Caco-2 (cell line): Measurements from ENCODE around the gene CCDC102B. TPM values are rescaled to one million over a fixed set of nuclear protein-coding genes. Genes with fewer than 3 reads are reported as not detected.

Experiments
- BruUV-seq: library from RNA; stranded (reverse); fragments of 400-500 nt; replicated peaks from 2 replicates; lab custom pipeline; 2021; lab: Mats Ljungman, UMichigan
- CTCF ChIA-PET: fragments of 300-600 bp; sonication (Branson Sonifier 250); formaldehyde crosslinking; loops from one replicate; lab custom pipeline; 2022; ENCODE audit warnings: antibody characterized with exemption; lab: Charles Lee
- POLR2A ChIA-PET: fragments of 300-600 bp; sonication (Branson Sonifier 250); formaldehyde crosslinking; loops from one replicate; lab custom pipeline; 2022; ENCODE audit warnings: antibody characterized with exemption; lab: Charles Lee
- DNase-seq, 2 experiments: peaks; one replicate each; pipeline versions ENCODE4 v3.0.0 to v3.0.0-alpha.2; 2020 to 2022
- H3K27me3 ChIP-seq: replicated peaks from 2 replicates; pipeline ENCODE4 v1.6.0; 2011; ENCODE audit warnings: low read length; ENCODE audit not compliant: control insufficient read depth, insufficient read depth
- H3K36me3 ChIP-seq: 2 replicates; pipeline ENCODE4 v1.5.1; 2011; ENCODE audit warnings: low read length; ENCODE audit not compliant: control insufficient read depth, insufficient read depth
- H3K4me1 ChIP-seq: fragments of 250-450 bp; sonication (Bioruptor Pico); 2 replicates; pipeline ENCODE4 v1.5.1; 2020; ENCODE audit warnings: mild to moderate bottlenecking
- H3K4me3 ChIP-seq: 2 replicates; pipeline ENCODE4 v1.5.1; 2011; ENCODE audit warnings: low read depth, mild to moderate bottlenecking, control low read depth, low read length
- H3K9me3 ChIP-seq: fragments of 250-450 bp; sonication (Bioruptor Pico); 2 replicates; pipeline ENCODE4 v1.5.1; 2020; ENCODE audit warnings: mild to moderate bottlenecking, moderate library complexity
- H3K27ac Mint-ChIP-seq: one replicate; pipeline ENCODE4 v1.8.0; 2022; ENCODE audit warnings: mixed read lengths; ENCODE audit not compliant: unreplicated experiment
- H3K27me3 Mint-ChIP-seq: one replicate; pipeline ENCODE4 v1.8.0; 2022; ENCODE audit warnings: mixed read lengths; ENCODE audit not compliant: insufficient read depth, unreplicated experiment
- H3K36me3 Mint-ChIP-seq: one replicate; pipeline ENCODE4 v1.8.0; 2022; ENCODE audit warnings: mild to moderate bottlenecking, mixed read lengths; ENCODE audit not compliant: insufficient read depth, unreplicated experiment
- H3K4me1 Mint-ChIP-seq: one replicate; pipeline ENCODE4 v1.8.0; 2022; ENCODE audit warnings: low read depth, mixed read lengths; ENCODE audit not compliant: unreplicated experiment
- H3K4me3 Mint-ChIP-seq: one replicate; pipeline ENCODE4 v1.8.0; 2022; ENCODE audit warnings: mild to moderate bottlenecking, moderate library complexity, mixed read lengths; ENCODE audit not compliant: unreplicated experiment
- H3K9me3 Mint-ChIP-seq: one replicate; pipeline ENCODE4 v1.8.0; 2022; ENCODE audit warnings: mixed read lengths; ENCODE audit not compliant: unreplicated experiment
- intact Hi-C: fragments of 100-400 bp; cut with micrococcal nuclease; formaldehyde crosslinking; loops from one replicate; pipeline ENCODE4 v1.10.0; 2022; ENCODE audit not compliant: unreplicated experiment
- total RNA-seq: library from RNA; stranded (reverse); gene quantifications from 2 replicates; pipeline ENCODE4 v1.2.3, GENCODE V29; 2022
- TF ChIP-seq, protein P1 (sequence below), 2 experiments: fragments of 200-600 bp in 1 of 2; IDR thresholded peaks; 1 replicate in 1 of 2; 2 replicates in 1 of 2; pipeline versions ENCODE4 v1.5.1 to v1.8.0; 2011 to 2022; ENCODE audit warnings: antibody characterized with exemption in 1 of 2, control low read depth in 1 of 2, inconsistent platforms in 1 of 2, low read depth in 1 of 2, low read length in 1 of 2, mild to moderate bottlenecking in 1 of 2, moderate library complexity in 1 of 2; ENCODE audit not compliant: insufficient read depth in 1 of 2, severe bottlenecking in 1 of 2, unreplicated experiment in 1 of 2

Gene CCDC102B
- total RNA-seq, 1 experiment from 2014 or later = 1.1 TPM

DNA sequence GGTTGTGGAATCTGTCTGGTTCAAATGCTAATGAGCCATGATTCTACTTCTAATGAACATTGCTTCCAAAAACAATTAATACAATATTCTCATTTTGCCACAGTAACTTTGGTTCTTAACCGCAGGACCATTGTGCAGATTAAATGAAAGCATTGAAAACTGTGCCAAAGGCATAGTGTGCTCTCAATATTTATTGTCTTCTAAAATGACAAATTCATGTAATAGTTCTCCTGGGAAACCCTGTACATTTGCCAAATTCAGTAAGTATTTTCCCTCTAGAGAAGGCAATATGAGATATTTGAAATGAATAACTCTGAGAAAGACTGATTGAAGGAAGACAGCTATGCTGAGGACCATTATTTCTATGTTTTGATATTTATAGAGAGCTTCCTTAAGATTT is 246.3 kb downstream of the CCDC102B start:
- Mint-ChIP-seq H3K9me3 (no peaks in the 10 kb centered on the region), H3K27ac (no peak overlapping the region), H3K36me3 (no peaks in the 10 kb centered on the region), H3K27me3 (no peaks in the 10 kb centered on the region), H3K4me3 (no peak overlapping the region), H3K4me1 (no peaks in the 10 kb centered on the region)
- BruUV-seq = no TSS peak
- ChIA-PET POLR2A (no interaction called here), CTCF (no interaction called here)
- Histone ChIP-seq H3K36me3 (no peaks in the 10 kb centered on the region), H3K9me3 (no peaks in the 10 kb centered on the region), H3K4me3 (no peak overlapping the region), H3K27me3 (no peaks in the 10 kb centered on the region), H3K4me1 (no peaks in the 10 kb centered on the region)
- TF ChIP-seq, protein P1, sequence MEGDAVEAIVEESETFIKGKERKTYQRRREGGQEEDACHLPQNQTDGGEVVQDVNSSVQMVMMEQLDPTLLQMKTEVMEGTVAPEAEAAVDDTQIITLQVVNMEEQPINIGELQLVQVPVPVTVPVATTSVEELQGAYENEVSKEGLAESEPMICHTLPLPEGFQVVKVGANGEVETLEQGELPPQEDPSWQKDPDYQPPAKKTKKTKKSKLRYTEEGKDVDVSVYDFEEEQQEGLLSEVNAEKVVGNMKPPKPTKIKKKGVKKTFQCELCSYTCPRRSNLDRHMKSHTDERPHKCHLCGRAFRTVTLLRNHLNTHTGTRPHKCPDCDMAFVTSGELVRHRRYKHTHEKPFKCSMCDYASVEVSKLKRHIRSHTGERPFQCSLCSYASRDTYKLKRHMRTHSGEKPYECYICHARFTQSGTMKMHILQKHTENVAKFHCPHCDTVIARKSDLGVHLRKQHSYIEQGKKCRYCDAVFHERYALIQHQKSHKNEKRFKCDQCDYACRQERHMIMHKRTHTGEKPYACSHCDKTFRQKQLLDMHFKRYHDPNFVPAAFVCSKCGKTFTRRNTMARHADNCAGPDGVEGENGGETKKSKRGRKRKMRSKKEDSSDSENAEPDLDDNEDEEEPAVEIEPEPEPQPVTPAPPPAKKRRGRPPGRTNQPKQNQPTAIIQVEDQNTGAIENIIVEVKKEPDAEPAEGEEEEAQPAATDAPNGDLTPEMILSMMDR (IDR thresholded peaks at IDR 0.05; ENCODE audit: insufficient read depth in 1 of 2, low read depth in 1 of 2, low read length in 1 of 2, severe bottlenecking in 1 of 2, unreplicated experiment in 1 of 2) = no peak
- no peak for DNase-seq
- intact Hi-C loops = no loop called here

DNA sequence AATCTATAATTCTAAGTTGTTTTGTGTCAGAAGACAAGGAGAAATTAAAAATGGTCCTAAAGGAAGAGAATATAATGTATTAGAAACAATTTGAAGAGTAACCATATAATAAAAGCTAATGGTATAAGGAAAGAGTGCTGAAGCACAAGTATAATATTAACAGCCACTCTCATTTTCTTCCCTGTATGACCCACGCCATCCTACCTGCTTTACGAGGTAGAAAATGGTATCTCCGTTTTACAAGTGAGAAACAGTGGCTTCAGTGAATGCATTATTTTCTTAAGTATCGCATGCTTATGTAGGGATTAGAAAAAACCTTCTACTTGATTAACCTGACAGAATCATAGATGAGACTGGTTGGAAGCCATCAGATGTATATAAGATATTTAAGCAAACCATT is 266.2 kb downstream of the CCDC102B start:
- Mint-ChIP-seq H3K36me3 (no peaks in the 10 kb centered on the region), H3K4me1 (no peaks in the 10 kb centered on the region), H3K27me3 (no peaks in the 10 kb centered on the region), H3K27ac (no peak overlapping the region), H3K9me3 (no peaks in the 10 kb centered on the region), H3K4me3 (no peak overlapping the region)
- BruUV-seq = no TSS peak
- Histone ChIP-seq H3K4me1 (no peaks in the 10 kb centered on the region), H3K36me3 (no peaks in the 10 kb centered on the region), H3K4me3 (no peak overlapping the region), H3K27me3 (no peaks in the 10 kb centered on the region), H3K9me3 (no peaks in the 10 kb centered on the region)
- CTCF ChIA-PET = no interaction called here
- TF ChIP-seq, protein P1 (IDR thresholded peaks at IDR 0.05; ENCODE audit: insufficient read depth in 1 of 2, low read depth in 1 of 2, low read length in 1 of 2, severe bottlenecking in 1 of 2, unreplicated experiment in 1 of 2) = no peak
- intact Hi-C loops = no loop called here
- no peak for DNase-seq
- POLR2A ChIA-PET = no interaction called here

DNA sequence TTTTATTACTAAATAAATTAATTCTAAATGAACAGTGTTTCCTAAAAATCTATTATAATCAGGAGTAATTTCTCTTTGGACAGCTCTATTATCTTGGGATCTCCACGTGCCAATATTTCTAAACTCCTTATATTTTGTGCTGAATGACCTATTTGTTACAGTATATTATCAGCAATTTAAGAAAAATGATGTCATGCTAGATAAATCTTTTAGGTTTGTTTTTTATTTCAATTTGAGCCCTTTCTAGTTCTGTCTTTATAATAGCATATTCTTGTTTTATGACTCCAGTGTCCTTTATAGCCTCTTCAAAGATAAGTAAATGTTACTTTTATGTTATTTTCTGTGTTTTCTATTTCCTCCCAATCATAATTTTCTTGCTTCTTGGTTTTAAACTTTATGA is 269.2 kb downstream of the CCDC102B start:
- Histone ChIP-seq H3K36me3 (no peaks in the 10 kb centered on the region), H3K4me1 (no peaks in the 10 kb centered on the region), H3K4me3 (no peak overlapping the region), H3K9me3 (no peaks in the 10 kb centered on the region), H3K27me3 (no peaks in the 10 kb centered on the region)
- no peak for DNase-seq
- H3K4me1 Mint-ChIP-seq = no peaks in the 10 kb centered on the region
- CTCF ChIA-PET = no interaction called here
- no peaks in the 10 kb centered on the region for H3K9me3 Mint-ChIP-seq
- no peak overlapping the region for H3K4me3 Mint-ChIP-seq
- no TSS peak for BruUV-seq
- POLR2A ChIA-PET = no interaction called here
- intact Hi-C loops = no loop called here
- TF ChIP-seq, protein P1 (IDR thresholded peaks at IDR 0.05; ENCODE audit: insufficient read depth in 1 of 2, low read depth in 1 of 2, low read length in 1 of 2, severe bottlenecking in 1 of 2, unreplicated experiment in 1 of 2) = no peak
- H3K27ac Mint-ChIP-seq = no peak overlapping the region
- no peaks in the 10 kb centered on the region for H3K27me3 Mint-ChIP-seq
- no peaks in the 10 kb centered on the region for H3K36me3 Mint-ChIP-seq
